ENCODE data around the gene NRN1L.
"Not testable (repeated sequence)": the region's sequence is repeated elsewhere in the genome, so short reads cannot be mapped to it uniquely, and the experiment has no call there.

Gene NRN1L

GRCh38 chr16:67884684-67885083 is at the start of gene NRN1L:
Gene NRN1L, plus strand, starts transcription at chr16:67884885. Its CDS starts 19 bp downstream, at chr16:67884904.
- DNase-seq (ENCODE audit: low read depth): peak; percentile 95

- DNase-seq (ENCODE audit: low read depth): not testable (repeated sequence)
Measured at GRCh38 chr16:67837190-67837589, 47.5 kb upstream of the NRN1L start.

- no peak for DNase-seq (ENCODE audit: low read depth)
Measured at GRCh38 chr16:67837811-67838210, 46.9 kb upstream of the NRN1L start.

DNA sequence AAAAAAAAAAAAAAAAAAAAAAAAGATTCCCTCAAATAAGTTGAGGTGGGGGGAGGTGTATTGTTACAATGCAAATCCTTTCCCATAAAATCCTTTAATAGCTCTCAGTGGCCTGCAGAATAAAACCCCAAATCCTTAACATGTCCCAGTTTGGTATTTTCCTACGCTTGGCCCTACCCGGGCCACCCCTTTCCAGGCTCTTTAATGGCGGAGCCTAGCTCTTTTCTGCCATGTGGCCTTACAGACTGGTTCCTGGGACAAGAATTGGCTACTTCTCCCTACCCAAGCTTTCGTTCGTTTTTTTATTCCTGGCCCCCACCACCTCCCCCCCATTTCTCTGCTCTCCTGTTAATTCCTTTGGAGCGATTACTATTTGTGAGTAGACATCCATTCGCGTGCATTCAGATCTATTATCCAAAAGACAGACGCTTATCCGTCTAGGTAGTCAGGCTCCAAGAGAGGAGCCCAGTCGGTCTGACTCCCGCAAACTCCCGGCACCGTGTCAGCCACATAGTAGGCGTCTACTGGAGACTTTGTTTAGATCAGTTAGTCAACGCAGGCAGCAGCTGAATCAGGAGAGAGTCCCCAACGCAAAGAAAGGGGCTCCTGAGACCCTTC is 43.4 kb upstream of the NRN1L start:
- no peak for DNase-seq (ENCODE audit: low read depth)

DNA sequence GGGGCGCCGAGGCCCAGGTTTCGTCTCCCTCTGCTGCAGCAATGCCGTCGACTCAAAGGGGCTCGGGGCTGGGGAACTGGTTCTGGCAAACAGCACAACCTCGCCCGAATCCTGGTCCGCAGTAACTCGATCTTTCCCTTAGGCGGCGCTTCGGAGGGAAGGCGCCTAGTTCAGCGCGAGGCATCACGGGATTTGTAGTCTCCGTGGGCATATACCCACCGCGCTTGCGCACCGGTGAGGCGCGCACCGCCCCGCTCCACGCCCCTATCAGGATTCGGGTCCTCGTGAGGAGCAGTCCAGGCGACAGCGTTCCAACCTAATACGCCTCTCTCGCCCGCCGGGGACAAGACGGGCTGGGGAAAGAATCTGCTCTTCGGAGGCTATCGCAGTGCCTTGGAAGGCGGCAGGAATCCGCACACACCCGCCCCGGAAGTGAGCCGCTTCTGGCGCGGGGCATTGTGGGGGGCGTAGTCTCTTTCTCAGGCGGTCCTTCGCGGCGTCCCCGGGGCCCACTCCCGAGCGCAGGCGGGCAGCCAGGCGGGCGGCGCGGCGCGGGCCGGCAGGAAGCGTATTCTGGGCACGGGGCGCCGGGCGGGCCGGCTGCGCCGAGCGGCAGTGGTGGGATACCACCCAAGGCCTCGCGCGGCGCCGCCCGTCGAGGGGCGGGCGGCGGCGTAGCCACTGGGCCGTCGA is 42.7 kb upstream of the NRN1L start, which contains the start of gene THAP11:
THAP11 (plus strand) TSS at position 505 of the 693 bp plus-strand sequence. CDS start 235 bp downstream, outside the sequence.
- DNase-seq (ENCODE audit: low read depth): peak; percentile 98

DNA sequence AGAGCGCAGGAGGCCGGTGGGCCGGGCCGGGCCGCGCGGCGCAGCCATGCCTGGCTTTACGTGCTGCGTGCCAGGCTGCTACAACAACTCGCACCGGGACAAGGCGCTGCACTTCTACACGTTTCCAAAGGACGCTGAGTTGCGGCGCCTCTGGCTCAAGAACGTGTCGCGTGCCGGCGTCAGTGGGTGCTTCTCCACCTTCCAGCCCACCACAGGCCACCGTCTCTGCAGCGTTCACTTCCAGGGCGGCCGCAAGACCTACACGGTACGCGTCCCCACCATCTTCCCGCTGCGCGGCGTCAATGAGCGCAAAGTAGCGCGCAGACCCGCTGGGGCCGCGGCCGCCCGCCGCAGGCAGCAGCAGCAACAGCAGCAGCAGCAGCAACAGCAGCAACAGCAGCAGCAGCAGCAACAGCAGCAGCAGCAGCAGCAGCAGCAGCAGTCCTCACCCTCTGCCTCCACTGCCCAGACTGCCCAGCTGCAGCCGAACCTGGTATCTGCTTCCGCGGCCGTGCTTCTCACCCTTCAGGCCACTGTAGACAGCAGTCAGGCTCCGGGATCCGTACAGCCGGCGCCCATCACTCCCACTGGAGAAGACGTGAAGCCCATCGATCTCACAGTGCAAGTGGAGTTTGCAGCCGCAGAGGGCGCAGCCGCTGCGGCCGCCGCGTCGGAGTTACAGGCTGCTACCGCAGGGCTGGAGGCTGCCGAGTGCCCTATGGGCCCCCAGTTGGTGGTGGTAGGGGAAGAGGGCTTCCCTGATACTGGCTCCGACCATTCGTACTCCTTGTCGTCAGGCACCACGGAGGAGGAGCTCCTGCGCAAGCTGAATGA is 42.0 kb upstream of the NRN1L start:
- peak; percentile 70 for DNase-seq (ENCODE audit: low read depth)

DNA sequence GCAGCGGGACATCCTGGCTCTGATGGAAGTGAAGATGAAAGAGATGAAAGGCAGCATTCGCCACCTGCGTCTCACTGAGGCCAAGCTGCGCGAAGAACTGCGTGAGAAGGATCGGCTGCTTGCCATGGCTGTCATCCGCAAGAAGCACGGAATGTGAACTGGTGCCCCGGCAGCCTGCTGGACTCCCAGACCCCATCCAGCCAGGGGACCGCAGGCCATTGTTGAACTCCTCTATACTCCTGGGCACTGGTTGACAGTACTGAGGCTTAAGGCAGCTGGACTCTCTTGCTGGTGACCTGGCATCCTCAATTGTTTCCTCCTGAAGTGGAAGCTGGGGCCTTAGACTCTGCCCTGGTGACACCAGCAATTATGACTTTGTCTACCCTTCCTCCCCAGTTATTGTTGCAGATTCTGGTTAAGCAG is 41.3 kb upstream of the NRN1L start:
- peak; percentile 59 for DNase-seq (ENCODE audit: low read depth)

- DNase-seq (ENCODE audit: low read depth): peak; percentile 52
Measured at GRCh38 chr16:67844497-67844896, 40.2 kb upstream of the NRN1L start.

DNA sequence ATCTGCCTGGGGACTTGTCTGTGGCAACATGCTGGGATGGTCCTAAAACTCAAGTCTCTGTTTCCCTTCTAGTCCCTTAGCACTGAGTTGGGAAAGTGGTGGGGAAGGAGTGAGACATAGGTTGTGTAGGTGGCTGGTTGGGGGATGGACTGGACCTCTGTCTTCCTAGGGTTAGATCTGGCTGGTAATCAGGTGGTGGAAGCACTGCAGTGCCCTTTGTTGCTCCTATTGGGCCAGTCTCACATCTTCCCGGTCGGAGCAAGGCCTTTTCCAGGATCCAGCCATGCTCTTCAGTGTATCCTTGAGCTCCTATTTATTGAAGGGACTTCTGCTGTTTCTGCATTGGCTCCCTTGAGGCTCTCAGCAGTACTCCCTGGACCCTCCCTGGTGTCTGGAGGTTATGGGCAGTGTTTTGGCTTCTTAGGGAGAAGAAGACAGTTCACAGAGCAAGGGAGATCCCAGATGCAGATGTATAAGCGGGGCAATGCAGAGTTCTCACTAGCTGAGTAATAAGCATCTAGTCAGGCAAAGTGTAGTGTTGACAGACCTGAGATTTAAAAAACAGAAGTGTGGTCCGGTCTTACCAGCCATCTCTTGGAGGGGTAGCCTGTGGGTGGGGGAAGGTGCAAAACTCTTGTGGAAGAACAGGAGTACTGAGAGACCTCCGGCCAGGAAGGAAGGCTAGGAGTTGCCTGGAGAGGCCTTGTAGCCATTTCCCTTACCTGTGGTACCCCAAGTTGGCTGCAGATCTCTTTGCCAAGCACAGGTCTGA is 39.2 kb upstream of the NRN1L start:
- DNase-seq (ENCODE audit: low read depth): peak; percentile 13

- peak; percentile 25 for DNase-seq (ENCODE audit: low read depth)
Measured at GRCh38 chr16:67846063-67846319, 38.7 kb upstream of the NRN1L start.

DNA sequence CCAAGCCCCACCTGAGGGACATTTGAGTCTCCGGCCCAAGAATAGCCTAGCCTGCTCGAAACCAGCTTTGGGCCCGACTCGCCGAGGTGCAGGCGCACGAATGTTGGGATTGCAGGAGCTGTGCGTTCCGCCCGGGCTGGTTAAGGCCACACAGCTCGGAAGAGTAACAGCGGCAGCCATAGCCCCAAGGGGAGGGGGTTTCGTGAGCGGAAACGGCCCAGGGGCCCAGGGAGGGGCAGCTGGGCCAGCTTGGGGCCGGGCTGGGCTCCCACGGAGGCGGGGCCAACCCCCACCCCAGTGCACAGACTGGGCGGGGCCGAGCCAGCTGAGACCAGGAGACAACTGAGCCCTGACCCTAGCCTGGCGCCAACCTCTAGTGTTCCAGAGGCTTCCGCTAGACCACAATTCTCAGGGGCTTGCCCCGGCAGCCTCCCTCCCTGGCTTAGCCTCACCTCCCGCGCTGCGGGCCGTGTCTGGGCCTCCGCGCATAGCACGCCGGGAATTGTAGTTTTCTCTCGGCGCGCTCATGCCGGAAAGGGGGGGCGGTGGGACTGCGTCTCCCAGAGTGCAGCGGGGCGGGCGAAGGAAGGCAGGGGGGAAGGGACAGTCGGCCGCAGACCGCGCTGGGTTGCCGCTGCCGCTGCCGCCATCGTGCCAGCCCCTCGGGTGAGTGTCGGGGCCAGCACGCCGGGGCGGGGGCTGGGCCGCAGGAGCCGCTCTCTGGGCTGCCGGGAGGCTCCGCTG is 38.2 kb upstream of the NRN1L start, which contains the start of gene NUTF2:
NUTF2 (plus strand) TSS at position 614 of the 744 bp plus-strand sequence. CDS start 18,198 bp downstream, outside the sequence.
- DNase-seq (ENCODE audit: low read depth): peak; percentile 96

DNA sequence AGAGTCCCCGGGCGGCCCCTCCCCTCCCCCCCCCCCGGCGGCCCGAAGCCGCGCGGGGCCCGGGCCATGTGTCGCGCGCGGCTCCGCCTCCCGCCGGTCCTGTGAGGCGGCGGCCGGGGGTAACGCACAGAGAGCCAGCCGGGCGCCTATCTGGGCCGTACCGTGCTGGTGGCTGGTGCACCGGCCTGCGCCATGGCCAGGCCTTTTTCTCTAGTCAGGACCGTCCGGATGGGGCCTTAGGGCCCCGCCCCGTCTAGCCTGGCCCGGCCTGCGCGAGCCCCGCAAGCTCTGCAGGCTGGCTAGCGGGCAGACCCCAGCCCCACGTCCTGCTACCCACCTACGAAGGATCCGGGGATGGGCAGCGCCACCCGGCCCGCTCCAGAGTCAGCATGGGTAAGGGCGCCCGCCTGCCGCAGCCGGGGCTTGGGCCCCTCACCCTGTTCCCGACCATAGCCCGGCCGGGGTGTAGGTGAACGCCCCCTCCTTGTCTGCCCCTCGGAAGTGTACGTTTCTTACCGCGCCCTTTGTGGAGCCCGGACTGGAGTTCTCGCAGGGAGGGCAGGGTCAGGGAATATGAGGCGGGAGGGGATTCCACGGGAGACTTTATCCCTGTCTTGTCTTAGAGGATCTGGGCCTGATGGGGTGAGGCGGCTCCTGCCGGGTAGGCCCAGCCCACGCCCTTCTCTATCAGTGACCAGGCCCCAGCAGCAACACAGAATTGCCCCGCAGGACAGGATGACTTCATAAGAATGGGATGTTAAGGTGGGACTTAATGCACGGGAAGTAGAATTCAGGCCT is 37.4 kb upstream of the NRN1L start, which contains the start of gene CENPT:
CENPT (minus strand) TSS at position 630 of the 798 bp plus-strand sequence. CDS start 13,834 bp downstream, outside the sequence.
- peak; percentile 90 for DNase-seq (ENCODE audit: low read depth)

- no peak for DNase-seq (ENCODE audit: low read depth)
Measured at GRCh38 chr16:67848118-67848517, 36.6 kb upstream of the NRN1L start.

- no peak for DNase-seq (ENCODE audit: low read depth)
Measured at GRCh38 chr16:67853670-67854069, 31.0 kb upstream of the NRN1L start.

DNA sequence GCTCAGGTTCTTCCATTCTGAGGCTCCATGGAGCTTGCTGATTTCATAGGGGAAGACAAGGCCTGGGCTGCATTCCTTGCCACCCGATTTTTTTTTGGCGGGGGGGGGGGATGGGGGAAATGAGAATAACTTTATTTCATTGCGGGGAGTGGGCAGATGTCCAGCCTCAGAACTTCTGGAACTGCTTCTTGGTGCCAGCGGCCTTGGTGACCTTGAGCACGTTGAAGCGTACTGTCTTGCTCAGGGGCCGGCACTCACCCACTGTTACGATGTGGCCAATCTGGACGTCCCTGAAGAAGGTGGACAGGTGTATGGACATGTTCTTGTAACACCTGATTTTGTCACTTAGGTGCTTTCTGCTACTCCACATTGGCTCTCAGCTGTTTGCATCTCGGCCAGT is 28.9 kb upstream of the NRN1L start:
- DNase-seq (ENCODE audit: low read depth): no peak

GRCh38 chr16:67856927-67857546 is 27.6 kb upstream of the NRN1L start:
- no peak for DNase-seq (ENCODE audit: low read depth)

DNA sequence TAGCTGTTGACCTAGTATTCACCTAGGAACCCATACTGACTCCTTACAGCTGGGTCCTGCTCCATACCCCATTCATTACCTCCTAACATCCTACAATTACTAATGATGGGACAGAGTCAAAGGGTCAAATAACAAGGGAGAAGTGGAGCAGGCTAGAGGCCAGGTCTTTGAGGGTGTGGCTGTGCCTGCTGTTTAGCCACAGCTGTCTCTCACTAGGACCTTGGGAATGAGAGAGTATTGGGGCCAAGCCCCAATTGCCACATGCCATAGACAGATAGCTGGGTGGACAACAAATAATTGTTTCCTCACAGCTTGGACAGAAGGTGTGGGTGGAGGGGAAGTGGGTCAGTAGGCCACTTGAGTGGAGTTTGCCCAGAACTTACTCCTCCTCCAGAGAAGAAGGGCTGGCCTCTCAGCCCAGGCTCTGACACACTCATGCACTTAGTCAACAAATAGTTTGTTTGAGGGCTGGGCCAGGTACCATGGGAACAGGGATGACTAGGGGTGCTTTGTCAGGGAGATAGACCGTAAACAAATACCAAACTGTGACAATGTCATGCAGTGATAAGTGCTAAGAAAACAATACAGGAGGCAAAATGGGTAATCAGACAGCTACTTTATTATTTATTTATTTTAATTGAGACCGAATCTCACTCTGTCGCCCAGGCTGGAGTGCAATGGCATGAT is 27.0 kb upstream of the NRN1L start:
- DNase-seq (ENCODE audit: low read depth): peak; percentile 97

DNA sequence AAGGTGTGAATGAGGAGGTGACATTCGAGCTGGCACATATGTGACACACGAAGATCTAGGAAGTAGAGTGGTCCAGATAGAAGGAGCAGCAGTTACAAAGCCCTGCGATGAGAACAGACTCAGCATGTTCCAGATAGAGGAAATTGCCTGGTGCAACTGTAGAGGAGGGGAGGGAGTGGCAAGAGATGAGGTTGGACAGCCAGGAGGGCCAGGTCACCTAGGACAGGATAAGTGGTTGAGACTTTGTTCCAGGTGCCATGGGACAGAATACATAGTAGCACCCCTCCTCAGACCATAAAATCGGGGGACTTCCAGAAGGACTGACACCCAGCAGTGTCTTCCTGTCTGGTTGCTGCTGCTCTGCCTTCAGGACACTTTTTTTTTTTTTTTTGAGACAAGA is 26.2 kb upstream of the NRN1L start:
- DNase-seq (ENCODE audit: low read depth): no peak

Measured in ELR (cell line).